Measurements from ENCODE around the gene HCFC1R1. TPM values are rescaled to one million over a fixed set of nuclear protein-coding genes. Genes with fewer than 3 reads are reported as not detected.

The HCFC1R1 gene
- total RNA-seq, 1 donor from 2014 or later: 47.0 TPM

DNA sequence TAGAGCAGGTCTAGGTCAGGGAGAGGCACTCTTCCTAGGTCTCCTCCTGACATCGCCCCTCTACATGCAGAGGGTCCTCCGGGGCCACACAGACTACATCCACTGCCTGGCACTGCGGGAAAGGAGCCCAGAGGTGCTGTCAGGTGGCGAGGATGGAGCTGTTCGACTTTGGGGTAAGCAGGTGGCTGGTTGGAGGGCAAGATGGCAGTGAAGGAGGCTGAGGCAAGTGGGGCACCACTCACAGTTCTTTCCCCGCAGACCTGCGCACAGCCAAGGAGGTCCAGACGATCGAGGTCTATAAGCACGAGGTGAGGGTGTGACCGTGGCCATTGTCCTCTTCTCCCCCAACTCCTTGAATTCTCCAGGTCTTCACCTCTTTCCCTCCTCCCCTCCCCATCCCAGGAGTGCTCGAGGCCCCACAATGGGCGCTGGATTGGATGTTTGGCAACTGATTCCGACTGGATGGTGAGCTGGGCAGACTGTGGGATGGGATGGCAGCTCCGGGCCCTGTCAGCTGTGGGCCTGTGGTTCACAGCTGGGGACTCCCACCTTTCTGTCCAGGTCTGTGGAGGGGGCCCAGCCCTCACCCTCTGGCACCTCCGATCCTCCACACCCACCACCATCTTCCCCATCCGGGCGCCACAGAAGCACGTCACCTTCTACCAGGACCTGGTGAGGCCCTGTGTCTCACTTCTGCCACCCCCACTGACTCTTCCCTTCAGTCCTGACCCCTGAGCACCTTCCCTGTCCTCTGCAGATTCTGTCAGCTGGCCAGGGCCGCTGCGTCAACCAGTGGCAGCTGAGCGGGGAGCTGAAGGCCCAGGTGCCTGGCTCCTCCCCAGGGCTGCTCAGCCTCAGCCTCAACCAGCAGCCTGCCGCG, 3.1 kb upstream of the HCFC1R1 start:
- Mint-ChIP-seq H3K27ac (ENCODE audit: unreplicated experiment) (no peak overlapping the region), H3K9me3 (ENCODE audit: unreplicated experiment) (no peaks in the 10 kb centered on the region), H3K27me3 (ENCODE audit: low read depth, unreplicated experiment) (no peaks in the 10 kb centered on the region), H3K36me3 (ENCODE audit: low read depth, unreplicated experiment) (peaks cover 8% of the 10 kb centered on the region), H3K4me3 (ENCODE audit: unreplicated experiment) (no peak overlapping the region), H3K4me1 (ENCODE audit: low read depth, unreplicated experiment) (peaks cover 4% of the 10 kb centered on the region)
- Histone ChIP-seq H3K9ac (ENCODE audit: low read length) (no peak overlapping the region), H3K79me2 (ENCODE audit: insufficient read depth, low read length) (no peaks in the 10 kb centered on the region), H3K4me1 (ENCODE audit: insufficient read depth, low read length) (peaks cover 31% of the 10 kb centered on the region), H3K27me3 (ENCODE audit: insufficient read depth, low read length) (peaks cover 19% of the 10 kb centered on the region), H3K9me3 (ENCODE audit: insufficient read depth, low read depth, low read length) (peaks cover 3% of the 10 kb centered on the region), H3K36me3 (ENCODE audit: insufficient read depth, low read length) (no peaks in the 10 kb centered on the region), H3K4me2 (ENCODE audit: low read length) (no peak overlapping the region), H2AFZ (ENCODE audit: low read depth, low read length) (no peak overlapping the region), H3K4me3 (ENCODE audit: insufficient read depth, low read depth, low read length) (no peak overlapping the region), H4K20me1 (ENCODE audit: insufficient read depth, low read length) (peaks cover 31% of the 10 kb centered on the region), H3K27ac (ENCODE audit: low read depth, low read length) (no peak overlapping the region)
- TF ChIP-seq CTCF (IDR thresholded peaks at IDR 0.05; ENCODE audit: insufficient read depth, low read depth, low read length): no peak
- no peak for TF ChIP-seq EZH2 (IDR thresholded peaks at IDR 0.05; ENCODE audit: insufficient read depth, low read length)
- DNase-seq (ENCODE audit: low read depth): no peak
- no peak for FAIRE-seq

DNA sequence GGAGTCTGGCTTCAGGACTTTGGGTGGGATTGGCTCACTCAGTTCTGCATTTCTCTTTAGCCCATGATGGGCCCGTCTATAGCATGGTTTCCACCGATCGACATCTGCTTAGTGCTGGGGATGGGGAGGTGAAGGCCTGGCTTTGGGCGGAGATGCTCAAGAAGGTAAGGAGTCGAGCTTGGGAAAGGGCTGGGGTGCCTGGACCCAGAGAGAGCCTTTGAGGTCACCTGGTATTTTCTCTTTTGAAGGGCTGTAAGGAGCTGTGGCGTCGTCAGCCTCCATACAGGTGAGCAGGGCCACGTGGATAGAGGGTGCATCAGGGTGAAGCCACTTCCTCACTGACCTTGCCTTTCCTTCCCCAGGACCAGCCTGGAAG, 2.2 kb upstream of the HCFC1R1 start:
- no peak overlapping the region for H3K9ac ChIP-seq (ENCODE audit: low read length)
- no peak for FAIRE-seq
- no peak overlapping the region for H2AFZ ChIP-seq (ENCODE audit: low read depth, low read length)
- Mint-ChIP-seq H3K27ac (ENCODE audit: unreplicated experiment) (no peak overlapping the region), H3K27me3 (ENCODE audit: low read depth, unreplicated experiment) (no peaks in the 10 kb centered on the region), H3K36me3 (ENCODE audit: low read depth, unreplicated experiment) (peaks cover 8% of the 10 kb centered on the region), H3K4me3 (ENCODE audit: unreplicated experiment) (peak overlapping the region; percentile 15), H3K4me1 (ENCODE audit: low read depth, unreplicated experiment) (peaks cover 4% of the 10 kb centered on the region), H3K9me3 (ENCODE audit: unreplicated experiment) (no peaks in the 10 kb centered on the region)
- TF ChIP-seq EZH2 (IDR thresholded peaks at IDR 0.05; ENCODE audit: insufficient read depth, low read length) (no peak), CTCF (IDR thresholded peaks at IDR 0.05; ENCODE audit: insufficient read depth, low read depth, low read length) (no peak)
- no peak overlapping the region for H3K4me3 ChIP-seq (ENCODE audit: insufficient read depth, low read depth, low read length)
- peaks cover 33% of the 10 kb centered on the region for H4K20me1 ChIP-seq (ENCODE audit: insufficient read depth, low read length)
- no peak overlapping the region for H3K4me2 ChIP-seq (ENCODE audit: low read length)
- no peak for DNase-seq (ENCODE audit: low read depth)
- H3K9me3 ChIP-seq (ENCODE audit: insufficient read depth, low read depth, low read length): peaks cover 3% of the 10 kb centered on the region
- peaks cover 15% of the 10 kb centered on the region for H3K27me3 ChIP-seq (ENCODE audit: insufficient read depth, low read length)
- H3K36me3 ChIP-seq (ENCODE audit: insufficient read depth, low read length): no peaks in the 10 kb centered on the region
- no peak overlapping the region for H3K27ac ChIP-seq (ENCODE audit: low read depth, low read length)
- H3K4me1 ChIP-seq (ENCODE audit: insufficient read depth, low read length): peaks cover 31% of the 10 kb centered on the region
- H3K79me2 ChIP-seq (ENCODE audit: insufficient read depth, low read length): no peaks in the 10 kb centered on the region
